Lower leg skin (tissue), 4 donors: ENCODE measurements around the gene UGT1A9. TPM values are rescaled to one million over a fixed set of nuclear protein-coding genes. Genes with fewer than 3 reads are reported as not detected.

Experiments used
- DNase-seq, 2 donors: peaks; one replicate each; pipeline ENCODE4 v3.0.0-alpha.2; 2019; ENCODE audit warnings: low spot score in 2 of 2
- H3K4me3 ChIP-seq: fragments of 200-600 bp; sonication (generic); 2 replicates; pipeline ENCODE4 v1.5.1; 2017; ENCODE audit warnings: mild to moderate bottlenecking, low read depth; ENCODE audit not compliant: poor library complexity, severe bottlenecking
- CTCF ChIP-seq, 3 donors: fragments of 450-650 bp; IDR thresholded peaks; one replicate each; pipeline ENCODE4 v1.5.1; 2016; ENCODE audit warnings: antibody characterized with exemption in 3 of 3, mild to moderate bottlenecking in 3 of 3, moderate library complexity in 2 of 3
- POLR2A ChIP-seq, 2 donors: fragments of 450-650 bp; IDR thresholded peaks; one replicate each; pipeline ENCODE4 v1.6.1; 2016 to 2017; ENCODE audit warnings: antibody characterized with exemption in 2 of 2, mild to moderate bottlenecking in 1 of 2, moderate library complexity in 1 of 2
- WGBS, 2 donors: methylation state at CpG; one replicate each; pipeline ENCODE4 v1.1.5; 2018; 5-methylcytosine and 5-hydroxymethylcytosine counted together
- intact Hi-C: fragments of 100-400 bp; cut with DNase I; formaldehyde crosslinking; loops from one replicate; pipeline ENCODE4 v1.15.0; 2023; ENCODE audit warnings: low total_unique reads
- total RNA-seq, 4 donors: library from RNA; depleted of rRNA; stranded (reverse); fragments of >200 nt; gene quantifications; one replicate each; pipeline ENCODE4 v1.1.0, GENCODE V29; 2016

Gene UGT1A9
- total RNA-seq, 4 donors from 2014 or later: not detected

GRCh38 chr2:233707940-233708644, 36.4 kb downstream of the UGT1A9 start:
- TF ChIP-seq POLR2A (IDR thresholded peaks at IDR 0.05): no peak
- no peak for TF ChIP-seq CTCF (IDR thresholded peaks at IDR 0.05)
- 62 to 63% methylated on average over 10 of the region's 10 CpGs for WGBS, 2 donors
- no peak overlapping the region for H3K4me3 ChIP-seq
- intact Hi-C loops: no loop called here
- no peak for DNase-seq

- no peak overlapping the region for H3K4me3 ChIP-seq
- peak in 1 of 2 donors; percentile 34 for DNase-seq
- TF ChIP-seq POLR2A (IDR thresholded peaks at IDR 0.05) (no peak), CTCF (IDR thresholded peaks at IDR 0.05) (no peak)
- intact Hi-C loops: no loop called here
- WGBS, 2 donors: 79 to 90% methylated on average over 5 of the region's 5 CpGs
Measured at GRCh38 chr2:233708942-233709341, 37.2 kb downstream of the UGT1A9 start.

GRCh38 chr2:233711312-233712008, 39.8 kb downstream of the UGT1A9 start:
- H3K4me3 ChIP-seq: no peak overlapping the region
- intact Hi-C loops: loop anchor here (5.0 kb wide), 1 partner anchor 229 kb away; no protein-coding TSS in a partner anchor
- TF ChIP-seq POLR2A (IDR thresholded peaks at IDR 0.05) (no peak), CTCF (IDR thresholded peaks at IDR 0.05) (no peak)
- peak; percentile 73 to 92 for DNase-seq
- WGBS, 2 donors: 37 to 38% methylated on average over 11 of the region's 11 CpGs

- intact Hi-C loops: loop anchor here (5.0 kb wide), 1 partner anchor 230 kb away; no protein-coding TSS in a partner anchor
- TF ChIP-seq POLR2A (IDR thresholded peaks at IDR 0.05) (no peak), CTCF (IDR thresholded peaks at IDR 0.05) (no peak)
- no peak within 1 kb of the TSS for H3K4me3 ChIP-seq
- no peak for DNase-seq
- 74 to 81% methylated on average over 14 of the region's 14 CpGs for WGBS, 2 donors
Measured at GRCh38 chr2:233712611-233713261, 41.0 kb downstream of the UGT1A9 start, which contains the start of gene UGT1A5. Gene UGT1A5, plus strand, starts transcription at chr2:233712907. Its CDS starts 85 bp downstream, at chr2:233712992.

GRCh38 chr2:233713262-233713615, 41.5 kb downstream of the UGT1A9 start:
- no peak for DNase-seq
- TF ChIP-seq CTCF (IDR thresholded peaks at IDR 0.05) (no peak), POLR2A (IDR thresholded peaks at IDR 0.05) (no peak)
- H3K4me3 ChIP-seq: no peak overlapping the region
- intact Hi-C loops: loop anchor here (5.0 kb wide), 1 partner anchor 231 kb away; no protein-coding TSS in a partner anchor
- 65 to 71% methylated on average over 7 of the region's 7 CpGs for WGBS, 2 donors
